ENCODE results near the gene BRICD5. TPM values are rescaled to one million over a fixed set of nuclear protein-coding genes. Genes with fewer than 3 reads are reported as not detected.

The BRICD5 gene
- total and polyA plus RNA-seq, 2 of the 13 experiments (the other 11 are each of a cell fraction or from before 2014, with no cell fraction given): 1.6 to 5.8 TPM

GRCh38 chr16:2205104-2205966 lies 5.3 kb downstream of the BRICD5 start, which contains the start of gene MLST8 (continued):
- TF ChIP-seq ZNF484 (CRISPR knock-in tag; IDR thresholded peaks at IDR 0.05; ENCODE audit: borderline replicate concordance, low read depth) (no peak), ZBTB33 (CRISPR knock-in tag; IDR thresholded peaks at IDR 0.05) (no peak; the same call in 1 of the 2 replicates), MYNN (CRISPR knock-in tag; IDR thresholded peaks at IDR 0.05; ENCODE audit: low read depth) (0 out of 2 replicates have a peak, but pooled peaks have one; percentile 68), ERF (CRISPR knock-in tag; IDR thresholded peaks at IDR 0.05) (peak; percentile 78; the same call in 1 of the 2 replicates), TFAP4 (IDR thresholded peaks at IDR 0.05; ENCODE audit: borderline replicate concordance, low read depth) (no peak), JUN (CRISPR knock-in tag; IDR thresholded peaks at IDR 0.05) (no peak), ZHX1 (CRISPR knock-in tag; IDR thresholded peaks at IDR 0.05; ENCODE audit: low read depth) (peak; percentile 63; the same call in 1 of the 2 replicates), ZNF33B (CRISPR knock-in tag; IDR thresholded peaks at IDR 0.05) (no peak; the same call in 1 of the 2 replicates), THYN1 (CRISPR knock-in tag; IDR thresholded peaks at IDR 0.05; ENCODE audit: borderline replicate concordance, low read depth) (peak; percentile 57; the same call in 1 of the 2 replicates), ZNF749 (CRISPR knock-in tag; IDR thresholded peaks at IDR 0.05; ENCODE audit: borderline replicate concordance) (no peak), STAT5B (CRISPR knock-in tag; IDR thresholded peaks at IDR 0.05) (no peak), ZNF138 (CRISPR knock-in tag; IDR thresholded peaks at IDR 0.05; ENCODE audit: low read depth) (0 out of 2 replicates have a peak, but pooled peaks have one; percentile 15), POGK (CRISPR knock-in tag; conservative IDR thresholded peaks at IDR 0.05) (no peak; the same call in 1 of the 2 replicates), HOXA5 (CRISPR knock-in tag; IDR thresholded peaks at IDR 0.05) (peak; percentile 57; the same call in 1 of the 2 replicates), PHF21A (CRISPR knock-in tag; IDR thresholded peaks at IDR 0.05) (peak; percentile 63; the same call in 1 of the 2 replicates), SUZ12 (IDR thresholded peaks at IDR 0.05; ENCODE audit: low read depth, low read length) (no peak), SKI (IDR thresholded peaks at IDR 0.05; ENCODE audit: partially characterized antibody) (no peak)
